H1 (cell line): ENCODE measurements around the gene KBTBD12. TPM values are rescaled to one million over a fixed set of nuclear protein-coding genes. Genes with fewer than 3 reads are reported as not detected.

ENCODE experiments used
- ATF2 ChIP-seq: IDR thresholded peaks from 2 replicates; pipeline ENCODE4 v1.6.1; 2012; ENCODE audit warnings: low read length, inconsistent platforms
- polyA plus RNA-seq, 7 experiments: library from polyadenylated mRNA; depleted of rRNA in 3 of 7; stranded (reverse) in 5 of 7; unstranded in 2 of 7; fragments of >200 nt in 5 of 7; fragments of 200-250 nt in 2 of 7; gene quantifications; 1 replicate in 5 of 7; 2 replicates in 1 of 7; 4 replicates in 1 of 7; pipeline versions ENCODE4 v1.2.1 to v1.2.3, GENCODE V29; 2011 to 2013; ENCODE audit warnings: missing spikeins in 2 of 7, mixed read lengths in 2 of 7
- total RNA-seq: library from RNA; stranded (reverse); fragmentation: NEBNext Ultra II Directional; extraction: Animal tissue kit (Norgen Biotek cat#: 25700); gene quantifications from 2 replicates; pipeline ENCODE4 v1.2.1, GENCODE V29; 2021

Gene KBTBD12
- total and polyA plus RNA-seq, 2 of the 8 experiments (the other 6 are each of a cell fraction or from before 2014, with no cell fraction given): 0.33 to 0.63 TPM

GRCh38 chr3:127938800-127939199, 23.8 kb downstream of the KBTBD12 start (continued):
- TF ChIP-seq ATF2: no peak
